AG20443 (cell line): ENCODE measurements around the gene BOD1L1.

Source experiments
- DNase-seq: peaks from one replicate; pipeline ENCODE4 v3.0.0; 2012; ENCODE audit warnings: low spot score, mixed read lengths

Gene BOD1L1

DNA sequence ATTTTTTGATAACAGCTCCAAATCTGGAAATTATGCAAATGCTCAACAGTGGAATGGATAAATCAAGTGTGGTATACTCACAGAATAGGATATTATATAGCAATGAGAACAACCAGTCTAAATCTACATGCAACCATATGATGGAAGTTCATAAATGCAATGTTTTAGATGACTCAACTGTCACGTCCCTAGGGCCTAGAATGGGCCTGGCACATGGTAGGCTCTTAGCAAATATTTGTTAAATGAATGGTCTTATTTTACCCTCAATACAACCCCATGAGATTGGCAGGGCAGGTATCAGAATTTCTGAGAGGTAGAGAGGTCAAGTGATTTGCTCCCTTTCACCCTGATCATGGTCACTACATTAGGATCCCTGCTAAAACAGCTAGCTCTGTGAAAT lies 68.6 kb downstream of the BOD1L1 start:
- DNase-seq = no peak

GRCh38 chr4:13555325-13555724 lies 72.2 kb downstream of the BOD1L1 start:
- DNase-seq = no peak

DNA sequence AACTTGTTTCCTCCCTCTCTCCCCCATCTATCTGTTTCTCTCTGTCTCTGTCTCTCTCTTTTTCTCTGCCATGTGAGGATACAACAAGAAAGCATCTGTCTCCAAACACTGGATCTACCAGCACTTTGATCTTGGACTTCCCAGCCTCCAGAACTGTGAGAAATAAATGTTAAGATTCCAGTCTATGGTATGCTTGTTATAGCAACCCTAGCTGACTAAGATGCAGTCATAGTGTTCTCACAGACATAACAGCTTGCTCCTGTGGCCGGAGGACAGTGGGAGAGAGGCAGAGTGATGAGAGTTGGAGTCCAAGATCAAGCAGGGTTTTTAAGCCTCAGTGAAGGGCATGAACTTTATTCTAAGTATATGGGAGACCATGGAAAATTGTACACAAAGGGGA lies 74.4 kb downstream of the BOD1L1 start:
- no peak for DNase-seq

DNA sequence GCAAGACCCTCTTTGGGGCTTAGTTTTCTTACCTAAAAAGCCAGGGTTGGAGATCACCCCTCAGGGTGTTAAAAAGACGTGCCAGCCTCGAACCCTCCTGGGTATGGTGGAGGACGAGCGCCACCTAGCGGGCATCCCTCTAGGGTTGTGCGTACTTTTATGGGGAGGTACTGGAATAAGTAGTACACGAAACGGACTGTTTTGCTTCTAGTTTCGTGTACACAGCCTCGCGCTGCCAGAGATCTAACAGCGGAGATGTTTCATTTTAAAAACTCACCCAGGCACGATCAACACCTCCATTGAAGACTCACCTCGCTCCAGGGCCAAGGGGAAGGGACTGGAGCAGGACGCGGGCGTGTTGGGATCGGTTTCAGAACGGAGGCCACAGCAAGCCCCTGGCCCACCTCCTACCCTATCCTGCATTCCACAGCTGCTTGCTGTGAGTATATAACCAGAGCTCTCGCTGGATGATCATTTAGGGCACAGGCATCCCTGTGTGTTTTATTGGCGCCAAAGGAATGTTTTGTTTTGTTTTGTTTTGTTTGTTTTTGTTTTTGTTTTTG lies 78.5 kb downstream of the BOD1L1 start:
- DNase-seq = peak; percentile 88

DNA sequence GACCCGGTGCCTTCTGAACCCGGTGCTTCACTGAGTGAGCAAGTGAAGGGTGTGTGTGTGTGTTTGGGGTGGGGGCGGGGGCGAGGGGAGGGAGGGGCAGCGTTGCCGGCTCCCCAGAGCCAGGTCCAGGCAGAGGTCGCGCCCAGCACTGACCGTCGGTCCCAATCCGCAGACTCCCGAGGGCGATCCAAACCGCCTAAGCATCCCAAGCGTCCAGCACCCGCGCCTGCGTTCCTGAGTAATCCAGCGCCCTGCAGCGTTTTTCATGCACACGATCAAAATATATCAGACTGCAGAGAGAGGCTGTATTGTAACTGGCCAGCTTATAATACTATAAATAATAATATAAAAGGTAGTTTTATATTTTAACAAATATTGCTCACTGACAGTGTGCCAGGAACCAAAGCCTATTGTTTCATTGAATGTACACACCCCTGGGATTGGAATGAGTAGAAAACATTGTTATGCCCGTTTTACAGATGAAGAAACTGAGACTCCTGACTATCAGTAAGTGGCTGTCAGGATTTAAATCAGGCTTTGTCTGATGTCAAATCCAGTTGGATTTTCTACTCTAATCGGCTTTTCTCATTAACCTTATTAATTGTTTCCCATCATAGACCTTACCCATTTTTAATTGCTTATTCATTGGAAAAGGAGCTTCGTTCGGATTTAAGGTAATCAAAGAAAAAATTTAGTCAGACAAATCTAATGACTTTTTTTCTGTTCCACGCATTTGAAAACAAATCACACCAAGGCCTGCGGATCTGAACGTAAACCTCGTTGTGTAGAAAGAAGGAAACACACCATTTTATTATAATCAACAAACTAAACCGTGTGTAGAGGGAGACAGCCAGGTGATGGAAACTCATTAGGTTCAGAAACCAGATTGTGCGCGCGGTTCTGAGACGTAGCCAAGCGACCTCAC lies 79.2 kb downstream of the BOD1L1 start:
- DNase-seq = no peak

DNA sequence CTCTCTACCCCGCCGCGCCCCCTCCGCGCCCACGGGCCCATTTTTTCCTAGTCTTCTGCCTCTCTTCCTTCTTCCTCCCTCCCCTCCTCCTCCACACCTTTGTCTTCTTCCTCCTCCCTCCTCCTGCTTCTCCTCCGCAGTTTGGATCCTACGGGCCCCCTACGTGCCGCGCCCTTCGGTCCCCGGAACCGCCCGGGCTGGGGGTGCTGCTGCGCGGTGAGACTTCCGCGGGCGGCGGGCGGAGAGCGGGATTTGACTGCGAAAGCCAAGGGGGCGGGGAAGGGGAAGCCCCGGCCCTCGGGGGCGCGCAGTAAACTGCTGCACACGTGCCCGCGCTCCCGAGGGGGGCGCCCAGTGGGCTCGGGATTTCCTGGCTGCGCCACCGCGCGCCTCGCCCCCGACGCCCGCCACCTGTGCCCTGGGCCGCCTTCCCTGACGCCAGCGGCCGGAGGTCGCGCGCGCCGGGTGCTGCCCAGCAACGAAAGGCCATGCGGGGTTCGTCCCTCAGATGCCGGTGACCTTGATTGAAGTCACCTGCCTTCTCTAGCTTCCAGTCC lies 80.0 kb downstream of the BOD1L1 start:
- DNase-seq = no peak

DNA sequence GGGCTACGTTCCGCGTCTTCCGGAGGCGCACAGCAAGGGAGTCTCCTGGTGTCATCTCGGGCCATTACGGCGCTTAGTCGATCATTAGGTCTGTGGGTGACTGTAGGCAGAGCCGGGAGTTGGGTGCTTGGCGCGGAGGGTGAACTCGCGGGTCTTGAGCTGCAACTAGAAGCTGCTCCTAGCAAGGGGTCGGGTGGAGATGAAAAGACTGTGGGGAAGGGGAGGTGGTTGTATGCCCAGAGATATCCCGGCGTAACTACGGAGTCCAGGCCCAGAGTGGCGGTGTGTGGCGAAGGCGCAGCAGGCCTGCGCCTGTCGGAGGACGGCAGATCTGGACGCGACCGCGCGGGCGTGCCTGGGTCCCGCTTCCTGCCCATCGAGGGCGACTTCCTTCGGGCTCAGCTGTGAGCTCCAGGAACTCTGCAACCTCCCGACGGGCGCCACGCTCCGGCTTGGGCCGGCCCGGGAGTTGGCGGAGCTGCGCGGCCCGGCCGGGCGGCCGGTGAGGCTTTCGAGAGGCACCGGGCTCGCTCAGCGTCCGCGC lies 80.5 kb downstream of the BOD1L1 start:
- DNase-seq = no peak

DNA sequence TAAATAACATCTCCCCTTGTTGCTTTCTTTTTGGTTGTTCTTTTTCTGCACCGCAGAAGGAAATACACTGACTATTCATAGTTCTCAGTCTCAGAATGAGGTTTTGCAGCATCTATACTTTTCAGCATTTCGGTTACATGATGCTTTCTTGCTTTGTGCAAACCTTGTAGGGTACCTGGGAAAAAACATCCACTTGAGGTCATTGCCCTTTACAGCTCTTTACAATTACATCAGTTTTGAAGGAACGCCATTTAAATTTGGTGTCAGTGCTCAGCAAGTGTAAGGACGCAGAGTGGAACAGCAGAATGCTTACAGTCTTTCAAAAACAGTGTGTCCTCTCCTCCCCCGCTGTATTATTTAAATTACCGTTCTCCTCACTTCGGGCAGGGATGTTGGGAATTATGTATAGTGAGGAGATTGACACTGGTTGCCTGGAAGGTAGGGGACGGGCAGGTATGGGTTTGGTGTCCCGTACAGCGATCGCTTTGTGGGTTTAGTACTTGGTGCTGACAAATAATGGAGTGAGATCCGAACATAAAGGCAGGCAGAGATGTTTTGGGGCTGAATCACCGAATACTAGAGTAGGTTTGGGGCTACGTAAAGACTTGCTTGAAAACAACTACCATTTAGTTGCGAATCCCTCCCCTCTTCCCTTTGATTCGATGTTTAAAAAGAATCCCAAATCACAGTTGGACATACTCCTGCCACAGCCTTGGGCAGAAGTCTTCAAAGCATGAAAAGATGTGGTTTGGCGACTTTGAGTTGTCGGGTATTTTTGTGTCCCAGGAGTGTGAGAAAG lies 81.2 kb downstream of the BOD1L1 start:
- DNase-seq = no peak

- DNase-seq = no peak
Measured at GRCh38 chr4:13545394-13545808, 82.1 kb downstream of the BOD1L1 start.

GRCh38 chr4:13544606-13545393 lies 82.7 kb downstream of the BOD1L1 start:
- DNase-seq = peak; percentile 84

DNA sequence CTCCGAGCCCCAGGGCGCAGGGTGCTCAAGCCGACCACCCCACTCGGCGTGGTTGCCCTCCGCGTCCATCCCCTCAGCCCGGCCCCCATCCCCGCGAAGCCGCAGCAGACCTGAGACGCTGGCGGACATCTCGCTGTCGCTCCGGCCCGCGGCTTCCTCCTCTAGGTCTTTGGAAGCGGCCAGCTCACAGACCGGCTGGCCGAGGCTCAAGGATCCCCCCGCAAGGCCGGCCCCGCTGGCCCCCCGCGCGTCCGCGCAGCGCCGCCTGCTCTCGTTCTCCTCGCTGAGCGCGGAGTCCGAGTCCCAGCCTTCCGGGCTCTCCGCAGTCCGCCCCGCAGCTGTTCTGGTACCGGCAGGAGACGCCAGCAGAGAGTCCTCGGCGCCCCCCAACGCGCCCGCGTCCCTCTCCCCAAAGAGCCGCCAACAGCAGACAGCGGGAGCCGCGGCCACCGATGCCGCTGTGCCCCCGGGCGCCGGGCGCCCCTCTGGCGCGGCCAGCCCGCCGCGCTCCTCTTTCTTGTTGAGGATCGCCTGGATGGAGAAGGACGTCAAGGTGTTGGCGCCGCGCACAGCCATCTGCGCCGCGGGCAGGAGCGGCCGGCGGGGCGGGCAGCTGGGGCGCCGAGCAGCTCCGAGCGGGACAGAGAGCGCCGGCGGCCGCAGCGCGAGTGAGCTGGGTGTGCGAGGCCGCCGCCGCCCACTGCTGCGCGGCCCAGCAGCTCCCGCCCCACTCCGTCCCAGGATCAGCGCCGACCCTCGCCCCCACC lies 83.5 kb downstream of the BOD1L1 start, which contains the start of gene NKX3-2:
Gene NKX3-2 (minus strand): TSS at position 670 of the 767 bp plus-strand sequence. CDS start 94 bp downstream, at position 576.
- peak; percentile 60 for DNase-seq

DNA sequence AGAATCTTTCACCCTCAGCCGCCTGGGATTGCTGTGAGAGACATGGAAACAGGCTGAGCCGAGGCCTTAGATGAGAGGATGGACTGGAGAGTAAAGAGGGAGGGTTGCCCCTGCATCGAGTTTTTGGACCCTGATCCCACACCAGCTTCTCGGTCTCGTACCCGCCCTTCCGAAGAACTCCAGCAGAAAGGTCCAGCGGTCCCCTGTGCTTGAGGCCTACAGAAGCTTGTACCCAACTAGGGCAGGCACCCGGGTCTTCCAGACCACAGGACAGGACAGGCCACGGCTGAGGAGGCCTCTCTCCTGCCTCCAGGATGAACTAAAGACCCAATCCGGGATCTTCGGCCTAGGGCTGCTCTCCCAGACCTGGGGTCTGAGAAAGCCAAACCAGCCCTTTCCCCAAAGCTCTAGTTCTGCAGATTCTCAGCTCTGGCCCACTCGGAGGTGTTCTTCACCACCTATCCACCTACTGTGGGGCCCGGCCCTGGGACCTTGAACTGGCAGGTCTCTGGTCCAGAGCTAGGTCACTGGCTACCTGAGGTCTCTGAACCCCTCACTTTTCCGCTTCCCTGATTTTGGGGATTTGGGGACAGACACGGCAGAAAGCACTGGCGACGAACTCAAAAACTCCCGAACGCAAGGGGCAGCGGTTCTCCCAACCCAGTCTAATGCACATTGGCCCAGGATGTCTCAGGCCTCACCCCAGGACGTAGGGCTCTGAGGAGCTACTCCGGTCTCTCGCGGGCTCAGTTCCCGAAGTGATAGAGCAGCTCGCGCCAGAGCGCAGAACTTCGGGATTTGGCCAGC lies 84.3 kb downstream of the BOD1L1 start:
- DNase-seq = peak; percentile 14

GRCh38 chr4:13542577-13543031 lies 84.9 kb downstream of the BOD1L1 start:
- DNase-seq = no peak

GRCh38 chr4:13541720-13542576 lies 85.6 kb downstream of the BOD1L1 start:
- peak; percentile 18 for DNase-seq

- no peak for DNase-seq
Measured at GRCh38 chr4:13541176-13541604, 86.3 kb downstream of the BOD1L1 start.

DNA sequence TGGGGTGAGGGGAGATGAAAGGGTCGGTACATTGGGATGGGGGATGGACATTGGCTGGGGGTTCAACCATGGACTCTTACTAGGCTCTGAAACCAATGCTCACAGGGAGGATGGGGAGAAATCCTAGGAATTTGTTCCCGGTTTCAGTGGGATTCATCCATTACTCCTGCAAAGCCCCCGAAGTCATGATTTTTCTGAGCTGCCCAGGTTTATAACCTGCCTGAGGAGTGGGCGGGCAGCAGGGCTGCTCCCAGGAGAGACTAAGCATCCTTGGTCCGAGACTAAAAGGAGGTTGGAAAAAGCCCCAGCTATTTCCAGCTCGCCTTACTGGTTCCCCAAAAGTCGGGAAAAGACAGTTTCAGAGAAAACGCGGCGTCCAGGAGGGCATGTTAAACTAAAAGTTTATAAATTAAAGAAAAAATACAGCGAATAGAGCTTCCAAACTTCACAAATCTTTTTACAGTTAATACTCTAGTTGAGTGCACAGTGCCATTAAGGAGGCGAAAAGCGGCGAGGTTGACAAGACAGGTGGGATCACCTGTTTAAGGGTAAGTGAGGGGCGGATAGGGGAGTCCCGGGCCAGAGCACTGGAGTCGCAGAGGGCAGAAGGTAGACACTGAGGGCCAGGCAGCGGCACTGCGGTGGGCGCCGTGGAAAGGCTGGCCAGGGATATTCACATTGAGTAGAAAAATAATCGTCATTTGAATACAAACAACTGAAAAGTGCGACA lies 86.9 kb downstream of the BOD1L1 start:
- no peak for DNase-seq

GRCh38 chr4:13539619-13540445 lies 87.7 kb downstream of the BOD1L1 start:
- no peak for DNase-seq
